Smooth muscle cell of the coronary artery (primary cell): ENCODE results near the gene ADCY1. TPM values are rescaled to one million over a fixed set of nuclear protein-coding genes. Genes with fewer than 3 reads are reported as not detected.

Experiments used
- total RNA-seq: library from RNA; depleted of rRNA; stranded (reverse); fragments of >200 nt; gene quantifications from 2 replicates; pipeline ENCODE4 v1.2.3, GENCODE V29; 2014; ENCODE audit warnings: low replicate concordance

Gene ADCY1
- total RNA-seq: 0.08 and 2.3 TPM in 2 replicates

DNA sequence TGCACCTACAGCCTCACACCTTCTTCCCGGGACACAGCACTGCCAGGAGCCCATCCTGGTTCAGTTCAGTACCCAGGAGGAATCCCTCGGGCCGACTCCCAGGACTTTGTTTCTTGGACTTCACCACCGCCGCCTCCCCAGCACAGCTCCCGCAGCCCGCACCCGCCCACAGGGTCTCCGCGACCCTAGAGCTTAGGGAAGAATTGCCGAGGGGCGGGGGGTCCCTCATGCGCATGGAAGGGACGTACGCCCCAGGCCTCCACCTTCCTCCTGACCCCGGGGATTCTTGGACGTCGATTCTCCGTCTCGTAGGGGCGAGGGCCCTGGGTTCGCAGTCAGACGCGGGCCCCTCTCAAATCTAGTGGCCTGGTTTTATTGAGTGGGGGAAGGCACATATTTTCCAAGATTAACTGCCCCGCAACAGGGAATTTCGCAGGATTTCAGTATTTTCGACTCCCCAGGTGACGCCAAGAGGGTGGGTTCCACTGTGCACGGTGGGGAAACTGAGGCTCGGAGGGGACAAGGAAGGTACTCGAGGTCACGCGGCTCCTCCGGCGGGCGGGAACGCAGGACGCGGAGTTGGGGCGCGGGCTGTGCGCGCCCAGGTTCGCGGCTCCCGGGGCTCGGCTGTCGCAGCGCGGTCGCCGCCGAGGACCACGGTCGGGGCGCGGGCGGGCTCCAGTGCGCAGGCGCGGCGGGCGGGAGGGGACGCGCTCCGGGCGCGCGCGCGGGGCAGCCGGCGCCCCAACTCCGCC lies at the start of gene ADCY1:
Gene ADCY1, plus strand, starts transcription at position 708 of the 755 bp plus-strand sequence. CDS start 176 bp downstream, outside the sequence.

